GM12878 (cell line): ENCODE results near the gene CRBN. TPM values are rescaled to one million over a fixed set of nuclear protein-coding genes. Genes with fewer than 3 reads are reported as not detected.

Source experiments
- ATF7 ChIP-seq: fragments of 450-650 bp; IDR thresholded peaks from 2 replicates; pipeline ENCODE4 v1.6.1; 2016; ENCODE audit warnings: low read depth, mild to moderate bottlenecking
- BACH1 ChIP-seq: fragments of 450-650 bp; IDR thresholded peaks from 2 replicates; pipeline ENCODE4 v1.6.1; 2017; ENCODE audit warnings: mild to moderate bottlenecking, borderline replicate concordance
- BHLHE40 ChIP-seq, 2 experiments: fragments of 450-650 bp in 1 of 2; IDR thresholded peaks; 2 replicates each; pipeline ENCODE4 v1.6.1; 2011 to 2017; ENCODE audit warnings: low read depth in 2 of 2, borderline replicate concordance in 1 of 2, improper control_type of control experiment in 1 of 2, low read length in 1 of 2, mild to moderate bottlenecking in 1 of 2
- BMI1 ChIP-seq: fragments of 450-650 bp; IDR thresholded peaks from 2 replicates; pipeline ENCODE4 v1.6.1; 2016; ENCODE audit warnings: mild to moderate bottlenecking, moderate library complexity, borderline replicate concordance
- CREM ChIP-seq: IDR thresholded peaks from 2 replicates; pipeline ENCODE4 v1.6.1; 2014; ENCODE audit warnings: antibody characterized with exemption, low read depth
- DPF2 ChIP-seq: fragments of 450-650 bp; IDR thresholded peaks from 2 replicates; pipeline ENCODE4 v1.6.1; 2017; ENCODE audit warnings: mild to moderate bottlenecking
- EP300 ChIP-seq, 2 experiments: fragments of 150-350 bp in 1 of 2; IDR thresholded peaks; 2 replicates each; pipeline ENCODE4 v1.6.1; 2011 to 2012; ENCODE audit warnings: low read depth in 2 of 2, low read length in 2 of 2, borderline replicate concordance in 1 of 2, improper control_type of control experiment in 1 of 2, inconsistent platforms in 1 of 2; ENCODE audit not compliant: control insufficient read depth in 1 of 2
- HDGF ChIP-seq: fragments of 450-650 bp; IDR thresholded peaks from 2 replicates; pipeline ENCODE4 v1.6.1; 2016; ENCODE audit warnings: antibody characterized with exemption
- IKZF2 ChIP-seq, 2 experiments: fragments of 450-650 bp; IDR thresholded peaks; 2 replicates each; pipeline ENCODE4 v1.6.1; 2017; ENCODE audit warnings: mild to moderate bottlenecking in 2 of 2, moderate library complexity in 2 of 2
- JUNB ChIP-seq: IDR thresholded peaks from 2 replicates; pipeline ENCODE4 v1.6.1; 2016; ENCODE audit warnings: antibody characterized with exemption, mild to moderate bottlenecking
- MEF2A ChIP-seq: IDR thresholded peaks from 2 replicates; pipeline ENCODE4 v1.6.1; 2011; ENCODE audit warnings: low read depth, mild to moderate bottlenecking, low read length, moderate library complexity; ENCODE audit not compliant: insufficient read depth
- MEF2B ChIP-seq: fragments of 450-650 bp; IDR thresholded peaks from 2 replicates; pipeline ENCODE4 v1.6.1; 2018; ENCODE audit warnings: mild to moderate bottlenecking, moderate library complexity; ENCODE audit not compliant: partially characterized antibody, poor library complexity, severe bottlenecking
- MYB ChIP-seq: fragments of 150-350 bp; IDR thresholded peaks from 2 replicates; pipeline ENCODE4 v1.6.1; 2014; ENCODE audit warnings: mild to moderate bottlenecking, low read depth, low read length, borderline replicate concordance
- MYC ChIP-seq: IDR thresholded peaks from 2 replicates; pipeline ENCODE4 v1.6.1; 2011; ENCODE audit warnings: mild to moderate bottlenecking, low read length, moderate library complexity, inconsistent platforms; ENCODE audit not compliant: insufficient read depth, insufficient replicate concordance, insufficient read length, severe bottlenecking
- NFIC ChIP-seq: IDR thresholded peaks from 2 replicates; pipeline ENCODE4 v1.6.1; 2012; ENCODE audit warnings: low read depth, mild to moderate bottlenecking, inconsistent platforms, low read length, moderate library complexity
- NR2F1 ChIP-seq: fragments of 450-650 bp; conservative IDR thresholded peaks from 2 replicates; pipeline ENCODE4 v1.6.1; 2017; ENCODE audit warnings: mild to moderate bottlenecking
- RFX5 ChIP-seq: IDR thresholded peaks from 2 replicates; pipeline ENCODE4 v1.6.1; 2011; ENCODE audit warnings: low read depth, low read length, improper control_type of control experiment
- RUNX3 ChIP-seq: IDR thresholded peaks from 2 replicates; pipeline ENCODE4 v1.6.1; 2012; ENCODE audit warnings: low read length, inconsistent platforms
- SMAD1 ChIP-seq: fragments of 450-650 bp; IDR thresholded peaks from 2 replicates; pipeline ENCODE4 v1.6.1; 2018; ENCODE audit warnings: mild to moderate bottlenecking, low read depth; ENCODE audit not compliant: partially characterized antibody
- TCF12 ChIP-seq: IDR thresholded peaks from 2 replicates; pipeline ENCODE4 v1.6.1; 2011; ENCODE audit warnings: low read depth, mild to moderate bottlenecking, low read length
- ZNF217 ChIP-seq: fragments of 450-650 bp; IDR thresholded peaks from 2 replicates; pipeline ENCODE4 v1.6.1; 2017; ENCODE audit warnings: antibody characterized with exemption, mild to moderate bottlenecking
- ZNF24 ChIP-seq: fragments of 450-650 bp; IDR thresholded peaks from 2 replicates; pipeline ENCODE4 v1.6.1; 2017; ENCODE audit warnings: antibody characterized with exemption, mild to moderate bottlenecking
- polyA plus RNA-seq, 11 experiments: library from polyadenylated mRNA; depleted of rRNA in 4 of 11; unstranded in 6 of 11; stranded (reverse) in 5 of 11; fragments of >200 nt; fragmentation: Nextera tagmentation in 4 of 11; fragmentation: Illumina TruSeq in 1 of 11; extraction: Ambion mirVana in 4 of 11; extraction: Trizol in 1 of 11; gene quantifications; 1 replicate in 1 of 11; 2 replicates in 10 of 11; pipeline versions ENCODE4 v1.2.1 to v1.2.3, GENCODE V29; 2011 to 2016; ENCODE audit warnings: inconsistent platforms in 2 of 11, missing spikeins in 2 of 11, low read depth in 1 of 11
- total RNA-seq, 4 experiments: library from RNA; depleted of rRNA in 3 of 4; stranded (reverse); fragments of >200 nt in 3 of 4; fragmentation: Illumina TruSeq in 1 of 4; extraction: Trizol in 1 of 4; gene quantifications; 2 replicates each; pipeline versions ENCODE4 v1.2.1 to v1.2.3, GENCODE V29; 2013 to 2021
- TF ChIP-seq, protein P1 (sequence below), 3 experiments: IDR thresholded peaks in 2 of 3; conservative IDR thresholded peaks in 1 of 3; 2 replicates each; pipeline ENCODE4 v1.5.1; 2011; ENCODE audit warnings: low read depth in 3 of 3, low read length in 3 of 3, mild to moderate bottlenecking in 3 of 3, control low read depth in 2 of 3, moderate library complexity in 2 of 3, inconsistent platforms in 1 of 3, mixed read lengths in 1 of 3; ENCODE audit not compliant: control insufficient read depth in 2 of 3, insufficient read depth in 1 of 3; ENCODE audit errors: extremely low read depth in 1 of 3
- TF ChIP-seq, protein P2 (sequence below): fragments of 450-650 bp; IDR thresholded peaks from 2 replicates; pipeline ENCODE4 v1.6.1; 2017; ENCODE audit warnings: mild to moderate bottlenecking, moderate library complexity

CRBN gene
- total and polyA plus RNA-seq, 10 of the 15 experiments (the other 5 are each of a cell fraction or from before 2014, with no cell fraction given), result 21.7 to 115 (median 35.8) TPM

DNA sequence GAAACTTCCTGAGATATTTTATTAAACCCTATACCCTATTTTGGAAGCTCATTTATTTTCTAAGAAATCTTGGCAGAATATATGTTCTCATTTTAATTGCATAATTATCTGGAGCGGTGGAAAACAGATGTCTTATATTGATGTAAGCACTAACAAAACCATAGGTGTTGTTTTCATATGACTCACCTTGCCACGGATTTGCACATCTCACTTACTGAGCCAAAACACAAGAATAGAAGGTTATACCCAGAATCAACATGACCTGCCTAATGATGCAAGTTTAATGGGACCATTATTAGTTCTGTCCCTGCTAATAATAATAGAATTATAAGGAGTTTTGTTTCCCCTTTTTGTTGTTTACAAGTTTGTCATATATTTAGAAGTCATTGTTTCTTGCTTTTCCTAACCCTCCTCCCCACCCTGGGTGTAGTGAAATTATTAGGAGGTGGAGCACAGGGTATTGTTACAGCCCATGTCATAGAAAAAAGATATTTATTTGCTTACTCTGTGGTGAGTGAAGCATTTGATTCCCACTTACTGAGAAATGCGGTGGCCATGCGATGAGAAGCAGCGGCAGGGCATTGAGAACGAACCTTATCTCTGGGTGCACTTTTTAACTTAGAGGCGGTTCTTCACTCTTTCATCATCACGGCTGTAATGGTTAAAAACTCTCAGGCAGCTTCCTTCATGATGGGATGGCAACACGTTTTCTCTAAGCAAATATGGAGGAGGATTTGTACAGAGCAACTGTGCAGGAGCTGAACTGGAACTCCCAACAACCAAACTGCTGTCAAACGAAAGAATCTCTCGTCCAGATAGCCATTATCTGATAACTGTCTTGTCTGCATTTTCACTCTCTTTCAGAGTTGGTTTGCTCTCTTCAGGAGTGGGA lies 69.8 kb downstream of the CRBN start (continued):
- TF ChIP-seq MEF2A (0 out of 2 replicates have a peak, but pooled peaks have one; percentile 36), TCF12 (no peak), IKZF2 (IDR thresholded peaks at IDR 0.05) (peak; percentile 69 to 80; a peak in 3 of 4 replicates), ZNF24 (0 out of 2 replicates have a peak, but pooled peaks have one; percentile 9), NR2F1 (peak; percentile 35; the same call in 1 of the 2 replicates), ATF7 (peak; percentile 73), NFIC (peak; percentile 45), SMAD1 (no peak), CREM (0 out of 2 replicates have a peak, but pooled peaks have one; percentile 16), MYB (no peak), HDGF (no peak), BACH1 (0 out of 2 replicates have a peak, but pooled peaks have one; percentile 37), DPF2 (peak; percentile 81), MYC (no peak), RFX5 (no peak), ZNF217 (peak; percentile 51; the same call in 1 of the 2 replicates), BHLHE40 (IDR thresholded peaks at IDR 0.05; ENCODE audit: borderline replicate concordance in 1 of 2, low read depth in 2 of 2, low read length in 1 of 2) (peak in 1 of 2 experiments; percentile 38; a peak in 1 of 4 replicates), BMI1 (peak; percentile 51; the same call in 1 of the 2 replicates), RUNX3 (peak; percentile 75), MEF2B (peak; percentile 79), JUNB (peak; percentile 69), EP300 (IDR thresholded peaks at IDR 0.05; ENCODE audit: borderline replicate concordance in 1 of 2, control insufficient read depth in 1 of 2, low read depth in 2 of 2, low read length in 2 of 2) (peak in 1 of 2 experiments; percentile 73; a peak in 2 of 4 replicates)
- TF ChIP-seq, protein P1, sequence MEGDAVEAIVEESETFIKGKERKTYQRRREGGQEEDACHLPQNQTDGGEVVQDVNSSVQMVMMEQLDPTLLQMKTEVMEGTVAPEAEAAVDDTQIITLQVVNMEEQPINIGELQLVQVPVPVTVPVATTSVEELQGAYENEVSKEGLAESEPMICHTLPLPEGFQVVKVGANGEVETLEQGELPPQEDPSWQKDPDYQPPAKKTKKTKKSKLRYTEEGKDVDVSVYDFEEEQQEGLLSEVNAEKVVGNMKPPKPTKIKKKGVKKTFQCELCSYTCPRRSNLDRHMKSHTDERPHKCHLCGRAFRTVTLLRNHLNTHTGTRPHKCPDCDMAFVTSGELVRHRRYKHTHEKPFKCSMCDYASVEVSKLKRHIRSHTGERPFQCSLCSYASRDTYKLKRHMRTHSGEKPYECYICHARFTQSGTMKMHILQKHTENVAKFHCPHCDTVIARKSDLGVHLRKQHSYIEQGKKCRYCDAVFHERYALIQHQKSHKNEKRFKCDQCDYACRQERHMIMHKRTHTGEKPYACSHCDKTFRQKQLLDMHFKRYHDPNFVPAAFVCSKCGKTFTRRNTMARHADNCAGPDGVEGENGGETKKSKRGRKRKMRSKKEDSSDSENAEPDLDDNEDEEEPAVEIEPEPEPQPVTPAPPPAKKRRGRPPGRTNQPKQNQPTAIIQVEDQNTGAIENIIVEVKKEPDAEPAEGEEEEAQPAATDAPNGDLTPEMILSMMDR (IDR thresholded peaks at IDR 0.05 in 2 of 3, conservative IDR thresholded peaks at IDR 0.05 in 1 of 3; ENCODE audit: control insufficient read depth in 2 of 3, extremely low read depth in 1 of 3, insufficient read depth in 1 of 3, low read depth in 3 of 3, low read length in 3 of 3), result no peak
- TF ChIP-seq, protein P2, sequence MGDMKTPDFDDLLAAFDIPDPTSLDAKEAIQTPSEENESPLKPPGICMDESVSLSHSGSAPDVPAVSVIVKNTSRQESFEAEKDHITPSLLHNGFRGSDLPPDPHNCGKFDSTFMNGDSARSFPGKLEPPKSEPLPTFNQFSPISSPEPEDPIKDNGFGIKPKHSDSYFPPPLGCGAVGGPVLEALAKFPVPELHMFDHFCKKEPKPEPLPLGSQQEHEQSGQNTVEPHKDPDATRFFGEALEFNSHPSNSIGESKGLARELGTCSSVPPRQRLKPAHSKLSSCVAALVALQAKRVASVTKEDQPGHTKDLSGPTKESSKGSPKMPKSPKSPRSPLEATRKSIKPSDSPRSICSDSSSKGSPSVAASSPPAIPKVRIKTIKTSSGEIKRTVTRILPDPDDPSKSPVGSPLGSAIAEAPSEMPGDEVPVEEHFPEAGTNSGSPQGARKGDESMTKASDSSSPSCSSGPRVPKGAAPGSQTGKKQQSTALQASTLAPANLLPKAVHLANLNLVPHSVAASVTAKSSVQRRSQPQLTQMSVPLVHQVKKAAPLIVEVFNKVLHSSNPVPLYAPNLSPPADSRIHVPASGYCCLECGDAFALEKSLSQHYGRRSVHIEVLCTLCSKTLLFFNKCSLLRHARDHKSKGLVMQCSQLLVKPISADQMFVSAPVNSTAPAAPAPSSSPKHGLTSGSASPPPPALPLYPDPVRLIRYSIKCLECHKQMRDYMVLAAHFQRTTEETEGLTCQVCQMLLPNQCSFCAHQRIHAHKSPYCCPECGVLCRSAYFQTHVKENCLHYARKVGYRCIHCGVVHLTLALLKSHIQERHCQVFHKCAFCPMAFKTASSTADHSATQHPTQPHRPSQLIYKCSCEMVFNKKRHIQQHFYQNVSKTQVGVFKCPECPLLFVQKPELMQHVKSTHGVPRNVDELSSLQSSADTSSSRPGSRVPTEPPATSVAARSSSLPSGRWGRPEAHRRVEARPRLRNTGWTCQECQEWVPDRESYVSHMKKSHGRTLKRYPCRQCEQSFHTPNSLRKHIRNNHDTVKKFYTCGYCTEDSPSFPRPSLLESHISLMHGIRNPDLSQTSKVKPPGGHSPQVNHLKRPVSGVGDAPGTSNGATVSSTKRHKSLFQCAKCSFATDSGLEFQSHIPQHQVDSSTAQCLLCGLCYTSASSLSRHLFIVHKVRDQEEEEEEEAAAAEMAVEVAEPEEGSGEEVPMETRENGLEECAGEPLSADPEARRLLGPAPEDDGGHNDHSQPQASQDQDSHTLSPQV, result no peak
